Measurements from ENCODE around the gene MAPRE2. TPM values are rescaled to one million over a fixed set of nuclear protein-coding genes. Genes with fewer than 3 reads are reported as not detected.
"Not testable (repeated sequence)": the region's sequence is repeated elsewhere in the genome, so short reads cannot be mapped to it uniquely, and the experiment has no call there.

MAPRE2 gene
- total RNA-seq, 1 donor from 2014 or later: 47.9 TPM

DNA sequence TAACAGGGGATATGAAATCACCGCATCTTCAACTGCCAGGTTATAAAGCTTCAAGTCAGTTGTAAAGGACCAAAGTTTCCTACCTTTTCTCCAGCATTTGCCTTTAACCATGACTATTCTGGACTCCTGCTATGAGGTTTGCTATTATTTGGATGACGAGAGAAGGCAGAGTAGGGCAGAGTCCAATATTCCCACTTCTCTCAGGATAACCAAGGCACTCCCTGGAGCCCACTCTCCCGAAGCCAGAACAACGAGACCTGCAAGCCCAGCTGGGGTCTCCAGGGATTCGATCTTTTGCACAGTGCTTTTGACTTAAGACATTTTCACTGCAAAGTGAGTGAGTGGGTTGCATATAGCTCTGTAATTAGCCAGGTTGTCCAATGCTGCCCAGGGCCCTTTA lies 122.5 kb downstream of the MAPRE2 start:
- TF ChIP-seq, protein P1, sequence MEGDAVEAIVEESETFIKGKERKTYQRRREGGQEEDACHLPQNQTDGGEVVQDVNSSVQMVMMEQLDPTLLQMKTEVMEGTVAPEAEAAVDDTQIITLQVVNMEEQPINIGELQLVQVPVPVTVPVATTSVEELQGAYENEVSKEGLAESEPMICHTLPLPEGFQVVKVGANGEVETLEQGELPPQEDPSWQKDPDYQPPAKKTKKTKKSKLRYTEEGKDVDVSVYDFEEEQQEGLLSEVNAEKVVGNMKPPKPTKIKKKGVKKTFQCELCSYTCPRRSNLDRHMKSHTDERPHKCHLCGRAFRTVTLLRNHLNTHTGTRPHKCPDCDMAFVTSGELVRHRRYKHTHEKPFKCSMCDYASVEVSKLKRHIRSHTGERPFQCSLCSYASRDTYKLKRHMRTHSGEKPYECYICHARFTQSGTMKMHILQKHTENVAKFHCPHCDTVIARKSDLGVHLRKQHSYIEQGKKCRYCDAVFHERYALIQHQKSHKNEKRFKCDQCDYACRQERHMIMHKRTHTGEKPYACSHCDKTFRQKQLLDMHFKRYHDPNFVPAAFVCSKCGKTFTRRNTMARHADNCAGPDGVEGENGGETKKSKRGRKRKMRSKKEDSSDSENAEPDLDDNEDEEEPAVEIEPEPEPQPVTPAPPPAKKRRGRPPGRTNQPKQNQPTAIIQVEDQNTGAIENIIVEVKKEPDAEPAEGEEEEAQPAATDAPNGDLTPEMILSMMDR (IDR thresholded peaks at IDR 0.05; ENCODE audit: unreplicated experiment): no peak
- H3K4me3 Mint-ChIP-seq (ENCODE audit: low read depth): no peak overlapping the region
- DNase-seq (ENCODE audit: low spot score, unreplicated experiment): no peak
- H3K27me3 Mint-ChIP-seq: no peaks in the 10 kb centered on the region
- peaks cover 3% of the 10 kb centered on the region for H3K9me3 Mint-ChIP-seq (ENCODE audit: low read depth)
- no peaks in the 10 kb centered on the region for H3K36me3 Mint-ChIP-seq (ENCODE audit: insufficient read depth)
- H3K27ac Mint-ChIP-seq: no peak overlapping the region
- no peaks in the 10 kb centered on the region for H3K4me1 Mint-ChIP-seq (ENCODE audit: low read depth)

DNA sequence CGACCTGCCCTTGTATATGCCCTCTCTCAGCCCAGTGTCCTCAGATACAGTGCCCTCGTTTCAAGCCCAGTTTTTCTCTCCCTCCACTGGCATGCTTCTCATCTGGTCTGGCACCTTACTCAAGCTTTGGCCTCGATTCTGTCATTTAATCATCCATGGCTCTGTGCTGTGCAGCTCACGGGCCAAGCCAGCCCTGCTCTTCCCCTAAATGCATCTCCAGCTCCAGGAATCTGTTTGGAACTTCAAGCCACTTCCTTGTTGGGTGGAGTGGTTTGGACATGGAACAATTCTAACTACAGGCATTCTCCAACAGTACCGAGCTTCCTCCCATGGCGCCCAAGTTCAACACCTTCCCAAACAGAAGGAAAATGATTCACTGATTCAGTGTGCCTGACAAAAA lies 122.9 kb downstream of the MAPRE2 start:
- Mint-ChIP-seq H3K4me1 (ENCODE audit: low read depth) (no peaks in the 10 kb centered on the region), H3K27ac (no peak overlapping the region), H3K36me3 (ENCODE audit: insufficient read depth) (no peaks in the 10 kb centered on the region), H3K27me3 (no peaks in the 10 kb centered on the region), H3K4me3 (ENCODE audit: low read depth) (no peak overlapping the region), H3K9me3 (ENCODE audit: low read depth) (peaks cover 3% of the 10 kb centered on the region)
- DNase-seq (ENCODE audit: low spot score, unreplicated experiment): no peak
- TF ChIP-seq, protein P1 (IDR thresholded peaks at IDR 0.05; ENCODE audit: unreplicated experiment): no peak

DNA sequence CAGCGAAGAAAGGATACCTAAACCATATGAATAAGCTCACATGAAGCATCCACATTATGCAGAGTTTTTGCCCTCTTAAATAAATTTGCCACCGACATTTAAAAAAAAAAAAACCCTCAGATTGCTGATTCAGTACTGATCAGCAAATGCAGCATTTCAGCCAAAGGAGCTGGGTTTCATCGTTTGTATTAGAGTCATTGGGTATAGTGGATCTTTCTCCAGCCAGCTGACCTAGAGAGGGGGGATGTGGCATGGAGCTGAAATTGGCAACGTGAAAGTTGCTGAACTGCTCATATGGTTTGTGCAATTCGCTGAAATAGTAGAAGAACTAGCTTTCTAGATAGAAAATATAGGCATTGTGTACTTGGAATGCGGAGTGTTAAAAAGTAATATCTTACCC lies 126.1 kb downstream of the MAPRE2 start:
- DNase-seq (ENCODE audit: low spot score, unreplicated experiment): no peak
- peaks cover 6% of the 10 kb centered on the region for H3K4me1 Mint-ChIP-seq (ENCODE audit: low read depth)
- no peaks in the 10 kb centered on the region for H3K27me3 Mint-ChIP-seq
- H3K4me3 Mint-ChIP-seq (ENCODE audit: low read depth): no peak overlapping the region
- H3K9me3 Mint-ChIP-seq (ENCODE audit: low read depth): peaks cover 1% of the 10 kb centered on the region
- no peak overlapping the region for H3K27ac Mint-ChIP-seq
- TF ChIP-seq, protein P1 (IDR thresholded peaks at IDR 0.05; ENCODE audit: unreplicated experiment): no peak
- no peaks in the 10 kb centered on the region for H3K36me3 Mint-ChIP-seq (ENCODE audit: insufficient read depth)

DNA sequence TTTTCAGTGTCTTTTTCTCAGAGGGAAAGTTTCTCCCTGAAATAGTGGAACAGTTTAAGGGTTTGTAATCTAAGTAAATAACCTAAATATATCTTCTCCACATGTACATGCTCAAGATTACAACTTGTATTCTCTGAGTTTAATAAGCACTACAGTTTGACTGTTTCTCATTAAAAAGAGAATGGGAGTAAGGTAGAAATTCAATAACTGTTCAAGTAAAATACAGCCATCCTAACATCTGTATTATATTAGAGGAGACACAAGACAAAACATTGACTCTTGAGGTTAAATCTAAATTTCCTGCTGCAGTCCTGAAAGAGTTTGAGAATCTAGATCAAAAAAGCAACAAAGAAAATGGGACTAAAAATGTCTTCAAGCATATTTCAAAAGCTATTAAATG lies 126.6 kb downstream of the MAPRE2 start:
- H3K4me3 Mint-ChIP-seq (ENCODE audit: low read depth): no peak overlapping the region
- H3K27me3 Mint-ChIP-seq: no peaks in the 10 kb centered on the region
- no peak for DNase-seq (ENCODE audit: low spot score, unreplicated experiment)
- no peak overlapping the region for H3K27ac Mint-ChIP-seq
- H3K36me3 Mint-ChIP-seq (ENCODE audit: insufficient read depth): no peaks in the 10 kb centered on the region
- peaks cover 9% of the 10 kb centered on the region for H3K4me1 Mint-ChIP-seq (ENCODE audit: low read depth)
- no peaks in the 10 kb centered on the region for H3K9me3 Mint-ChIP-seq (ENCODE audit: low read depth)
- TF ChIP-seq, protein P1 (IDR thresholded peaks at IDR 0.05; ENCODE audit: unreplicated experiment): no peak

DNA sequence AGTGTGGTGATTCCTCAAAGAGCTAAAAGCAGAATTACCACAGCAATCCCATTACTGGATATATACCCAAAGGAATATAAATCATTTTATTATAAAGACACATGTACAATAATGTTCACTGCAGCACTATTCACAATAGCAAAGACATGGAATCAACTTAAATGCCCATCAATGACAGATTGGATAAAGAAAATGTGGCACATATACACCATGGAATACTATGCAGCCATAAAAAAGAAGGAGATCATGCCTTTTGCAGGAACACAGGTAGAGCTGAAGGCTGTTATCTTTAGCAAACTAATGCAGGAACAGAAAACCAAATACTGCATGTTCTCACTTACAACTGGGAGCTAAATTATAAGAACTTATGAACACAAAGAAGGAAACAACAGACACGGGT lies 129.1 kb downstream of the MAPRE2 start:
- not testable (repeated sequence) for DNase-seq (ENCODE audit: low spot score, unreplicated experiment); H3K4me1 Mint-ChIP-seq (ENCODE audit: low read depth); H3K36me3 Mint-ChIP-seq (ENCODE audit: insufficient read depth); H3K9me3 Mint-ChIP-seq (ENCODE audit: low read depth); H3K27me3 Mint-ChIP-seq; H3K4me3 Mint-ChIP-seq (ENCODE audit: low read depth); H3K27ac Mint-ChIP-seq

DNA sequence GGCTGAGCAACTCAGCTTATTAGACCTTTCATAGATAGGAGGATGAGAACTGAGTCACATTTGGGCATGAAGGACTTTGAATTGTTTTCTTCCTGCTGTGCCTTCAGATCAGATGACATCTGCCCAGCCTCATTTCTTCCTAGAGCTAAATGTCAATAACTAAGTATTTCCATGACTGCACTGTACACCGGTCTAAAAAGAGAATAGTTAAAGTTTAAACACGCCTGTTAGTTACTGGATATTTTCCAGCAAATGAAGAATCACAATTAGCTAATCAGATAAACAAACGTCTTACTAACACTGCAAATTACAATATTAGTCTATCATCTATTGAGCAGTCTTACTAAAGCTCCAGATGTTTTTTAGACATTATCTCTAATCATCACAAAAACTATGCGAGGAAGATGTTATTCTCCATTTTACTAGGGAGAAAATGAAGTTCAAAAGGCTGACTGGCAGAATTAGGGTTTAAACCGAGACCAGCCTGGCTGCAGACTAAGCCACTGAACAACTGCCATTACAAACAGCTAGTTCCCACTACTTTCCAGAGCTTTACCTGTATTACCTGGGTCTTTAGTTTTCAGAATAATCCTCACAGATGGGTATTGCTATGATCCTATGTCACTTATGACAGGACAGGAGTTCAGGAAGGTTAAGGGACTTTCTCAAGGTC lies 130.2 kb downstream of the MAPRE2 start:
- no peak for DNase-seq (ENCODE audit: low spot score, unreplicated experiment)
- TF ChIP-seq, protein P1 (IDR thresholded peaks at IDR 0.05; ENCODE audit: unreplicated experiment): no peak
- H3K27ac Mint-ChIP-seq: no peak overlapping the region
- H3K27me3 Mint-ChIP-seq: no peaks in the 10 kb centered on the region
- no peaks in the 10 kb centered on the region for H3K9me3 Mint-ChIP-seq (ENCODE audit: low read depth)
- no peaks in the 10 kb centered on the region for H3K36me3 Mint-ChIP-seq (ENCODE audit: insufficient read depth)
- peaks cover 9% of the 10 kb centered on the region for H3K4me1 Mint-ChIP-seq (ENCODE audit: low read depth)
- no peak overlapping the region for H3K4me3 Mint-ChIP-seq (ENCODE audit: low read depth)

Measured in progenitor cell of endocrine pancreas (in vitro differentiated cells).